CD4-positive, alpha-beta memory T cell (primary cell): ENCODE results near the gene TUBB3. TPM values are rescaled to one million over a fixed set of nuclear protein-coding genes. Genes with fewer than 3 reads are reported as not detected.
A peak's percentile ranks its signal among the peaks of the same experiment; 100 is the strongest.

ENCODE experiments used
- CTCF ChIA-PET: fragments of 350-600 bp; sonication (Branson Sonifier 250); formaldehyde crosslinking; loops from one replicate; lab custom pipeline; 2021; ENCODE audit warnings: inconsistent platforms; ENCODE audit not compliant: partially characterized antibody; lab: Charles Lee
- POLR2A ChIA-PET: fragments of 350-600 bp; sonication (Branson Sonifier 250); formaldehyde crosslinking; loops from one replicate; lab custom pipeline; 2021; ENCODE audit not compliant: partially characterized antibody; lab: Charles Lee
- DNase-seq, 5 donors: peaks; one replicate each; pipeline versions ENCODE4 v3.0.0 to v3.0.0-alpha.2; 2020 to 2022; ENCODE audit warnings: mixed read lengths in 1 of 5
- H3K27ac ChIP-seq: one replicate; pipeline ENCODE4 v1.7.0; 2013; ENCODE audit warnings: low read depth, low read length
- H3K27me3 ChIP-seq: 2 replicates; pipeline ENCODE4 v1.7.0; 2013; ENCODE audit warnings: mild to moderate bottlenecking, low read length, moderate library complexity; ENCODE audit not compliant: insufficient read depth
- H3K36me3 ChIP-seq: 2 replicates; pipeline ENCODE4 v1.7.0; 2013; ENCODE audit warnings: mild to moderate bottlenecking, low read length, moderate library complexity; ENCODE audit not compliant: insufficient read depth
- H3K4me1 ChIP-seq: 2 replicates; pipeline ENCODE4 v1.7.0; 2013; ENCODE audit warnings: mild to moderate bottlenecking, low read length, moderate library complexity; ENCODE audit not compliant: insufficient read depth
- H3K4me3 ChIP-seq, 2 donors: one replicate each; pipeline ENCODE4 v1.7.0; 2013; ENCODE audit warnings: low read length in 2 of 2, mild to moderate bottlenecking in 1 of 2
- H3K9me3 ChIP-seq, 2 donors: one replicate each; pipeline ENCODE4 v1.7.0; 2013; ENCODE audit warnings: low read length in 2 of 2, control low read depth in 1 of 2; ENCODE audit not compliant: control insufficient read depth in 1 of 2
- H3K27ac Mint-ChIP-seq, 7 donors: one replicate each; pipeline ENCODE4 v1.8.0; 2020 to 2021; ENCODE audit warnings: mixed read lengths in 7 of 7, mild to moderate bottlenecking in 6 of 7, inconsistent platforms in 3 of 7, moderate library complexity in 3 of 7
- H3K27me3 Mint-ChIP-seq, 2 donors: one replicate each; pipeline ENCODE4 v1.8.0; 2020 to 2021; ENCODE audit warnings: mixed read lengths in 2 of 2
- H3K36me3 Mint-ChIP-seq, 2 donors: one replicate each; pipeline ENCODE4 v1.8.0; 2020 to 2021; ENCODE audit warnings: mixed read lengths in 2 of 2, inconsistent platforms in 1 of 2, mild to moderate bottlenecking in 1 of 2
- H3K4me1 Mint-ChIP-seq, 4 donors: one replicate each; pipeline ENCODE4 v1.8.0; 2020 to 2021; ENCODE audit warnings: mixed read lengths in 4 of 4, mild to moderate bottlenecking in 1 of 4
- H3K4me3 Mint-ChIP-seq, 8 donors: one replicate each; pipeline ENCODE4 v1.8.0; 2020 to 2021; ENCODE audit warnings: mixed read lengths in 8 of 8, mild to moderate bottlenecking in 7 of 8, moderate library complexity in 6 of 8, inconsistent platforms in 3 of 8
- H3K9me3 Mint-ChIP-seq, 8 donors: one replicate each; pipeline ENCODE4 v1.8.0; 2020 to 2021; ENCODE audit warnings: mixed read lengths in 8 of 8, mild to moderate bottlenecking in 5 of 8, inconsistent platforms in 3 of 8, moderate library complexity in 1 of 8
- intact Hi-C: fragments of 100-400 bp; cut with micrococcal nuclease; formaldehyde crosslinking; loops from one replicate; pipeline ENCODE4 v1.15.1; 2023
- polyA plus RNA-seq, 2 donors: library from polyadenylated mRNA; unstranded; fragments of 300-500 nt; fragmentation: Illumina TruSeq; gene quantifications; one replicate each; pipeline ENCODE4 v1.2.3, GENCODE V29; 2021
- total RNA-seq, 2 experiments: library from RNA; stranded (reverse); gene quantifications; one replicate each; pipeline ENCODE4 v1.2.3, GENCODE V29; 2021

Gene TUBB3
- total and polyA plus RNA-seq, 4 experiments from 2014 or later: 0.73 TPM; not detected in 3

DNA sequence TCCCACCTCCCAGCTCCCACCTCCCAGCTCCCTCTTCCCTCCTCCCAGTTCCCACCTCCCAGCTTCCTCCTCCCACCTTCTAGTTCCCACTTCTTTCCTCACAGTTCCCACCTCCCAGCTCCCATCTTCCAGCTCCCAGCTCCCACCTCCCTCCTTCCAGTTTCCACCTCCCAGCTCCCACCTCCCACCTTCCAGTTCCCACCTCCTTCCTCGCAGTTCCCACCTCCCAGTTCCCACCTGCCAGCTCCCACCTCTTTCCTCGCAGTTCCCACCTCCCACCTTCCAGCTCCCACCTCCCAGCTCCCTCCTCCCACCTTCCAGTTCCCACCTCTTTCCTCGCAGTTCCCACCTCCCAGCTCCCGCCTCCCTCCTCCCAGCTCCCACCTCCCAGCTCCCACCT, 14.9 kb upstream of the TUBB3 start:
- peaks cover 17 to 45% of the 10 kb centered on the region in 2 donors for H3K36me3 Mint-ChIP-seq
- peaks cover 0 to 16% (median 2%) of the 10 kb centered on the region in 4 donors for H3K4me1 Mint-ChIP-seq
- Histone ChIP-seq H3K4me3 (no peak overlapping the region), H3K4me1 (peaks cover 3% of the 10 kb centered on the region), H3K36me3 (peaks cover 25% of the 10 kb centered on the region), H3K27me3 (no peaks in the 10 kb centered on the region), H3K27ac (no peak overlapping the region), H3K9me3 (no peaks in the 10 kb centered on the region)
- no peaks in the 10 kb centered on the region for H3K27me3 Mint-ChIP-seq
- intact Hi-C loops: no loop called here
- DNase-seq: no peak
- H3K4me3 Mint-ChIP-seq: no peak overlapping the region
- CTCF ChIA-PET: interaction anchor here (1.1 to 3.5 kb wide), 7 partner anchors 11 to 208 kb away, joined by 3 to 33 read pairs (median 6); partner anchors contain the start of genes MC1R and SPATA2L
- H3K9me3 Mint-ChIP-seq: no peaks in the 10 kb centered on the region
- no peak overlapping the region for H3K27ac Mint-ChIP-seq
- POLR2A ChIA-PET: interaction anchor here (0.8 to 1.2 kb wide), 3 partner anchors 9 to 197 kb away, joined by 3 read pairs; partner anchors contain the start of gene TUBB3

DNA sequence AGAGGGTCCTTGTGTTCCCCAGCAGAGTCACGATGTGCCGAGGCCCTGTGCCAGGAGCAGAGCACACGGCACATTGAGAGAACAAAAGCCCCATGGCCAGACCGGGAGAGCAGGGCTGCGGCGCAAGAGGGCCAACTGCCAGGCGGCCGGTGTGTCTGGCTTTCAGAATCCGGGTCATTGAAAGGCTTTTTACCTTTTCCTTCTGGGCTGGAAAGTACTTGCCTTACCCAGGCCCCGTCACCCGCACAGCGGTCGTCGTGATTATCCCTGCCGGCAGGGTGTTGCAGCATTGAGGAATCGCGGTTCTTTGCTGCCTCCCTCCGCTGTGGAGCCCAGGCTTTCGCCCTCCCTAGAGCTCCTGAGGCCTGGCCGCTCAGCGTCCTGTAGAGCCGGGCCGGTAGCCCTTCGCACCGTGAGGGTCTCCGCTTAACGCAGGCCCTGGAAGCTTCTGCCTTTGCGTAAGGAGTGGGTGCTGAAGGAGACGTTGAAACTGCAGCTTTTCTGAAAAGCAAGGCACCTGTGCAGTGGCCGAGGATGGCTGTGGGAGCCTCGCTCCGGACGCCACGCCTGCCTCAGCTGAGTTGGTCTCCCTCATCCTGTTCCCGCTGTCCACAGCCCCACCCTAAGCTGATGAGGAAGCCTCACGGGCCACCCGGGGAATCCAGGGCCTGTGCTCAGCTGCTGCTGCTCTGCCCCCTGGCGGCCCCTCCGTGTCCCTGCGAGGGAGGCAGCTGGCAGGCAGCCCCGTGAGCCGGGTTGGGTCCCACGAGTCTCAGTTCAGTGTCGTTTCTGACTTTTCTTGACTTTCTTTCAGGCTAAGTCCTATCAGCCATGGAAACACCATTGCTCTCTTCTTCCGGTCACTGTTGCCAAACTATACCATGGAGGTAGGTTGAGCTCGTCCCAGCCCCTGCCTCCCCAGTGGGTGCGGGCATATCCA, 13.1 kb upstream of the TUBB3 start:
- no peaks in the 10 kb centered on the region for H3K27me3 Mint-ChIP-seq
- Histone ChIP-seq H3K27ac (no peak overlapping the region), H3K9me3 (no peaks in the 10 kb centered on the region), H3K4me3 (no peak overlapping the region), H3K4me1 (peaks cover 3% of the 10 kb centered on the region), H3K36me3 (peaks cover 18% of the 10 kb centered on the region), H3K27me3 (no peaks in the 10 kb centered on the region)
- intact Hi-C loops: loop anchor here (1.0 kb wide), 1 partner anchor 210 kb away; no protein-coding TSS in a partner anchor
- peak overlapping the region in 3 of 7 donors; percentile 59 to 78 (median 73) for H3K27ac Mint-ChIP-seq
- CTCF ChIA-PET: interaction anchor here (0.7 to 3.5 kb wide), 23 partner anchors 9 to 268 kb away, joined by 3 to 33 read pairs (median 3); partner anchors contain the start of genes MC1R and SPATA2L
- no peaks in the 10 kb centered on the region for H3K9me3 Mint-ChIP-seq
- H3K4me1 Mint-ChIP-seq: peaks cover 3 to 23% (median 5%) of the 10 kb centered on the region in 4 donors
- H3K4me3 Mint-ChIP-seq: no peak overlapping the region
- POLR2A ChIA-PET: interaction anchor here (0.6 to 2.3 kb wide), 8 partner anchors 9 to 213 kb away, joined by 3 to 9 read pairs (median 4); partner anchors contain the start of genes MC1R, TCF25 and TUBB3
- H3K36me3 Mint-ChIP-seq: peaks cover 17 to 40% of the 10 kb centered on the region in 2 donors
- DNase-seq: peak; percentile 61 to 73 (median 65)

DNA sequence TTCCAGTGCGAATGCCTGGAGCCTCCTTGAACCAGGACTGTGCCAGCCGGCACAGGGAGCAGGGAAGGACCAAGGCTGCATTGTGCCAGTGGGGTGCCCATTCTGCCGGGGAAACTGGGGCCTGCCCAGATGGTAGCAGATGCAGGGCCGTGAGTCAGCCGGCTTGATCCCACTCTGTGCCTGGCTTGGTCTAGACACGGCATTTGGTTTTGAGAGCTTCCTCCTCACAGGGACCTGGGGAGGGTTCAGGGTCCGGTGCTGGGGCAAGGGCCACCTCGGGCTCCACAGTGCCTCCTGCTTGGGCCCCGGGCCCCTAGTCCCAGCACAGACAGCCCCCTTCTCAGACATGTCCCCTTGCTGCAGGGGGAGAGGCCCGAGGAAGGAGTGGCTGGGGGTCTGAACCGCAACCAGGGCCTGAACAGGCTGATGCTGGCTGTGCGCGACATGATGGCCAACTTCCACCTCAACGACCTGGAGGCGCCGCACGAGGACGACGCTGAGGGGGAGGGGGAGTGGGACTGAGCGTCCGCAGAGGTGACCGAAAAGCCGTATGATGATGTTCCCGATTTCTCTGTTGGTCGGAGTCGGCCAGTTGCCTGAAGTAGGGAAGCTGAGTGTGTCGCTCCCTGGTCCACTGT, 12.3 kb upstream of the TUBB3 start:
- no peaks in the 10 kb centered on the region for H3K9me3 Mint-ChIP-seq
- peaks cover 10 to 35% of the 10 kb centered on the region in 2 donors for H3K36me3 Mint-ChIP-seq
- H3K4me1 Mint-ChIP-seq: peaks cover 3 to 23% (median 5%) of the 10 kb centered on the region in 4 donors
- H3K27ac ChIP-seq: no peak overlapping the region
- no peaks in the 10 kb centered on the region for H3K27me3 Mint-ChIP-seq
- H3K27me3 ChIP-seq: no peaks in the 10 kb centered on the region
- H3K27ac Mint-ChIP-seq: peak overlapping the region in 3 of 7 donors; percentile 37 to 73 (median 59)
- ChIA-PET CTCF (interaction anchor here (0.8 to 3.5 kb wide), 18 partner anchors 8 to 269 kb away, joined by 3 to 33 read pairs (median 3); partner anchors contain the start of genes MC1R and SPATA2L), POLR2A (interaction anchor here (0.7 to 2.3 kb wide), 7 partner anchors 12 to 213 kb away, joined by 3 to 9 read pairs (median 4); partner anchors contain the start of genes TCF25 and TUBB3)
- no peaks in the 10 kb centered on the region for H3K9me3 ChIP-seq
- peaks cover 10% of the 10 kb centered on the region for H3K36me3 ChIP-seq
- H3K4me1 ChIP-seq: peaks cover 3% of the 10 kb centered on the region
- intact Hi-C loops: loop anchor here (1.0 kb wide), 1 partner anchor 211 kb away; no protein-coding TSS in a partner anchor
- no peak overlapping the region for H3K4me3 ChIP-seq
- H3K4me3 Mint-ChIP-seq: no peak overlapping the region
- peak in 1 of 5 donors; percentile 26 for DNase-seq

DNA sequence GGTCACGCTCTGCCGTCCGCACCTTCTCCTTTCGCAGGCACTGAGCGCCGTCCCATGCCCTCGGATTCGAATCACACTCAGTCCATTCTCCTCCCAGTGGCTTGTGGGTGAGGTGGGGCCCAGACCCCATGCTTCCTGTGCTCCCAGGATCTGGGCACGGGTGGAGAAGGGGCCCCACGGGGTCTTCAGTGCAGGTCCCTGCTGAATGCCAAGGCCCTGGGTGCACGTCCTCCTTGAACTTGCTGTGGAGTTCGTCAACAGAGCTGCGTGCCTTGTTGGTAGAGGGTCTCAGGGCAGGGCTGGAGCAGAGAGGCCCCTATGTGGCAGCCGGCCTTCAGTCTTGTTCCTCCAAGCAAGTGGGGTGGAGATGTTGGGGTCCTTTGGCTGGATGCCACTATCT, 11.8 kb upstream of the TUBB3 start:
- intact Hi-C loops: no loop called here
- ChIA-PET POLR2A (interaction anchor here (1.2 to 2.3 kb wide), 3 partner anchors 12 to 190 kb away, joined by 3 to 8 read pairs (median 3); partner anchors contain the start of genes TUBB3, VPS9D1 and ZNF276), CTCF (interaction anchor here (2.2 to 3.5 kb wide), 2 partner anchors 13 to 211 kb away, joined by 7 to 33 read pairs; partner anchors contain the start of gene SPATA2L)
- peaks cover 5 to 29% of the 10 kb centered on the region in 2 donors for H3K36me3 Mint-ChIP-seq
- peaks cover 3 to 28% (median 6%) of the 10 kb centered on the region in 4 donors for H3K4me1 Mint-ChIP-seq
- no peak overlapping the region for H3K27ac ChIP-seq
- peaks cover 3% of the 10 kb centered on the region for H3K4me1 ChIP-seq
- H3K9me3 ChIP-seq: no peaks in the 10 kb centered on the region
- H3K4me3 ChIP-seq: no peak overlapping the region
- H3K27me3 ChIP-seq: no peaks in the 10 kb centered on the region
- no peak overlapping the region for H3K4me3 Mint-ChIP-seq
- peaks cover 8% of the 10 kb centered on the region for H3K36me3 ChIP-seq
- H3K27me3 Mint-ChIP-seq: no peaks in the 10 kb centered on the region
- DNase-seq: peak in 1 of 5 donors; percentile 19
- no peaks in the 10 kb centered on the region for H3K9me3 Mint-ChIP-seq
- H3K27ac Mint-ChIP-seq: peak overlapping the region in 2 of 7 donors; percentile 24 to 37

DNA sequence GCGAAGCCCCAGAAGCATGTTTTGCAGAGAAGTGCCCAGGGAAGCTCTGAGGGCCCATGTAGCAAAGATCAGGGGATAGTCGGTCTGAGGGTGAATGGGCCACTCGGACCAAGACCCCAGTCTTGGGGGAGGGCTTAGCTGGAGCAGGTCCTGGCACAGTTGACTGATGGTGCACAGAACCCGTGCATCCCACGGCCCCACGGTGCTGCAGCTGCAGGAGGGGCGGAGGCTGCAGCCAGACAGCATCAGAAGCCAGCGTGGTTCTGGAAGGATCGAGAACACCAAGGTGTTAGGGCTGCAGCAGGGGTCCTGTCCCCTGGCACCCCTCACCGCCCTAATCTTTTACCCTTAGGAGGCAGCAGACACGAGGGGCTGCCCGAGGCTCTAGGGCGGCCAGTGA, 11.0 kb upstream of the TUBB3 start:
- intact Hi-C loops: no loop called here
- POLR2A ChIA-PET: interaction anchor here (1.2 to 2.3 kb wide), 3 partner anchors 11 to 191 kb away, joined by 3 to 8 read pairs (median 4); partner anchors contain the start of genes TUBB3, VPS9D1 and ZNF276

DNA sequence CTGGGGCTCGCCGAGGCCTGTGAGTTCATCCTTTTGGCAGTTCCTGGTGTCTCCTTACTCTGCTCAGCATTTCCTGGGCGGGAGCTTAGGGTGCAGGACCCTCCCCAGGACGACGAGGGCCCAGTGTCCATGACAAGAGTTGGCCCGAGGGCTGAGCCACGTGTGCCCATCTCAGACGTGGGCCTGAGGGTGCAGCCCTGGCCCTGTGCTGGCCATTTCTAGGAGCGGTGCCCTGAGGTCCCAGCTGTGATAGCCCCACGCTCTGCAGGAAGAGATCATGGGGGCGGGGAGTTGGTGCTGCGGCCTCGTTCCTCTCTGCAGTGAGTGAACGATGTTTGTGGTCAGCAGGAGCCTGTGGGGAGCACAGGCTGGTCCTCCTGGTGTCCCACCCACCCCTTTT, 10.5 kb upstream of the TUBB3 start:
- peaks cover 5 to 32% (median 11%) of the 10 kb centered on the region in 4 donors for H3K4me1 Mint-ChIP-seq
- CTCF ChIA-PET: no interaction called here
- Histone ChIP-seq H3K9me3 (no peaks in the 10 kb centered on the region), H3K27me3 (no peaks in the 10 kb centered on the region), H3K36me3 (peaks cover 5% of the 10 kb centered on the region), H3K27ac (no peak overlapping the region), H3K4me1 (peaks cover 10% of the 10 kb centered on the region), H3K4me3 (no peak overlapping the region)
- intact Hi-C loops: no loop called here
- H3K9me3 Mint-ChIP-seq: no peaks in the 10 kb centered on the region
- no peaks in the 10 kb centered on the region for H3K27me3 Mint-ChIP-seq
- POLR2A ChIA-PET: interaction anchor here (1.2 to 1.3 kb wide), 2 partner anchors 10 to 192 kb away, joined by 3 to 4 read pairs; partner anchors contain the start of genes TUBB3, VPS9D1 and ZNF276
- peaks cover 3 to 22% of the 10 kb centered on the region in 2 donors for H3K36me3 Mint-ChIP-seq
- peak in 1 of 5 donors; percentile 23 for DNase-seq
- no peak overlapping the region for H3K4me3 Mint-ChIP-seq
- H3K27ac Mint-ChIP-seq: no peak overlapping the region

More for the DNA sequence above, 11.0 kb upstream of the TUBB3 start:
- no peak overlapping the region for H3K4me3 Mint-ChIP-seq
- H3K27me3 Mint-ChIP-seq: no peaks in the 10 kb centered on the region
- Histone ChIP-seq H3K27me3 (no peaks in the 10 kb centered on the region), H3K4me1 (peaks cover 5% of the 10 kb centered on the region), H3K9me3 (no peaks in the 10 kb centered on the region), H3K4me3 (no peak overlapping the region), H3K27ac (no peak overlapping the region), H3K36me3 (peaks cover 5% of the 10 kb centered on the region)
- peaks cover 3 to 22% of the 10 kb centered on the region in 2 donors for H3K36me3 Mint-ChIP-seq
- DNase-seq: no peak
- no peaks in the 10 kb centered on the region for H3K9me3 Mint-ChIP-seq
- H3K4me1 Mint-ChIP-seq: peaks cover 3 to 28% (median 7%) of the 10 kb centered on the region in 4 donors
- peak overlapping the region in 1 of 7 donors; percentile 50 for H3K27ac Mint-ChIP-seq
- CTCF ChIA-PET: no interaction called here
